Measurements from ENCODE around the gene LGSN. TPM values are rescaled to one million over a fixed set of nuclear protein-coding genes. Genes with fewer than 3 reads are reported as not detected.
"Not testable (repeated sequence)": the region's sequence is repeated elsewhere in the genome, so short reads cannot be mapped to it uniquely, and the experiment has no call there.

LGSN gene
- total and polyA plus RNA-seq, 2 of the 13 experiments (the other 11 are each of a cell fraction or from before 2014, with no cell fraction given), result 0.13 to 0.63 TPM

- ChIA-PET POLR2A (no interaction called here), CTCF (ENCODE audit: low intra/inter-chr PET ratio, low total read pairs) (no interaction called here)
- 0 out of 5 replicates have a peak, but pooled peaks cover 0 to 1% of the 10 kb centered on the region in 2 experiments for H3K27me3 ChIP-seq (ENCODE audit: control insufficient read depth in 1 of 2, insufficient read depth in 2 of 2, low read length in 2 of 2)
- H4K20me1 ChIP-seq (ENCODE audit: insufficient read depth, low read length), result no peaks in the 10 kb centered on the region
- H3K4me1 ChIP-seq (ENCODE audit: insufficient read depth, low read length), result no peaks in the 10 kb centered on the region
- in situ Hi-C loops (cut with HindIII; ENCODE audit: extremely low pct_ligation_motif_present, low pct_unique_long_range_greater_than_20kb) (no loop called here), intact Hi-C loops (cut with micrococcal nuclease; ENCODE audit: unreplicated experiment) (no loop called here)
- ATAC-seq, result no peak
- H2AFZ ChIP-seq (ENCODE audit: low read length), result no peak overlapping the region
- no peak overlapping the region for H3K4me2 ChIP-seq (ENCODE audit: low read depth, low read length)
- H3K79me2 ChIP-seq (ENCODE audit: insufficient read depth, low read length), result no peaks in the 10 kb centered on the region
- H3K27ac ChIP-seq (ENCODE audit: extremely low read length, insufficient read depth, low read length), result no peak overlapping the region
- WGBS (ENCODE audit: low lambda C conversion rate), result 6% methylated on average over 3 of the region's 3 CpGs
- no peaks in the 10 kb centered on the region for H3K9me3 ChIP-seq (ENCODE audit: low read length)
- DNase-seq (ENCODE audit: low spot score), result no peak
- H3K36me3 ChIP-seq (replicated peaks in 1 of 2; ENCODE audit: control insufficient read depth in 1 of 2, insufficient read depth in 2 of 2, low read length in 2 of 2), result no peaks in the 10 kb centered on the region
- no peak for FAIRE-seq
- BruUV-seq (replicated peaks), result no TSS peak
- no peak overlapping the region for H3K9ac ChIP-seq (ENCODE audit: insufficient read depth, low read depth, low read length)
- TF ChIP-seq ZNF160 (CRISPR knock-in tag; IDR thresholded peaks at IDR 0.05), result no peak
- no peak for TF ChIP-seq HNRNPL (IDR thresholded peaks at IDR 0.05; ENCODE audit: low read depth, low read length)
- TF ChIP-seq GPN1 (CRISPR knock-in tag; IDR thresholded peaks at IDR 0.05; ENCODE audit: borderline replicate concordance), result no peak
- TF ChIP-seq, protein P1, sequence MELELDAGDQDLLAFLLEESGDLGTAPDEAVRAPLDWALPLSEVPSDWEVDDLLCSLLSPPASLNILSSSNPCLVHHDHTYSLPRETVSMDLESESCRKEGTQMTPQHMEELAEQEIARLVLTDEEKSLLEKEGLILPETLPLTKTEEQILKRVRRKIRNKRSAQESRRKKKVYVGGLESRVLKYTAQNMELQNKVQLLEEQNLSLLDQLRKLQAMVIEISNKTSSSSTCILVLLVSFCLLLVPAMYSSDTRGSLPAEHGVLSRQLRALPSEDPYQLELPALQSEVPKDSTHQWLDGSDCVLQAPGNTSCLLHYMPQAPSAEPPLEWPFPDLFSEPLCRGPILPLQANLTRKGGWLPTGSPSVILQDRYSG (CRISPR knock-in tag; IDR thresholded peaks at IDR 0.05), result no peak
- TF ChIP-seq, protein P2, sequence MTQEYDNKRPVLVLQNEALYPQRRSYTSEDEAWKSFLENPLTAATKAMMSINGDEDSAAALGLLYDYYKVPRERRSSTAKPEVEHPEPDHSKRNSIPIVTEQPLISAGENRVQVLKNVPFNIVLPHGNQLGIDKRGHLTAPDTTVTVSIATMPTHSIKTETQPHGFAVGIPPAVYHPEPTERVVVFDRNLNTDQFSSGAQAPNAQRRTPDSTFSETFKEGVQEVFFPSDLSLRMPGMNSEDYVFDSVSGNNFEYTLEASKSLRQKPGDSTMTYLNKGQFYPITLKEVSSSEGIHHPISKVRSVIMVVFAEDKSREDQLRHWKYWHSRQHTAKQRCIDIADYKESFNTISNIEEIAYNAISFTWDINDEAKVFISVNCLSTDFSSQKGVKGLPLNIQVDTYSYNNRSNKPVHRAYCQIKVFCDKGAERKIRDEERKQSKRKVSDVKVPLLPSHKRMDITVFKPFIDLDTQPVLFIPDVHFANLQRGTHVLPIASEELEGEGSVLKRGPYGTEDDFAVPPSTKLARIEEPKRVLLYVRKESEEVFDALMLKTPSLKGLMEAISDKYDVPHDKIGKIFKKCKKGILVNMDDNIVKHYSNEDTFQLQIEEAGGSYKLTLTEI (CRISPR knock-in tag; conservative IDR thresholded peaks at IDR 0.05), result no peak
- H3K4me3 ChIP-seq (replicated peaks in 1 of 3; ENCODE audit: insufficient read depth in 1 of 3, low read depth in 2 of 3, low read length in 3 of 3), result no peak overlapping the region
These were observed 83.4 kb downstream of the LGSN start for GRCh38 chr6:63236398-63236817.

GRCh38 chr6:63230511-63230910 lies 89.3 kb downstream of the LGSN start:
- intact Hi-C loops (cut with micrococcal nuclease; ENCODE audit: unreplicated experiment); H3K4me2 ChIP-seq (ENCODE audit: low read depth, low read length); H4K20me1 ChIP-seq (ENCODE audit: insufficient read depth, low read length); DNase-seq (ENCODE audit: low spot score); BruUV-seq (replicated peaks); ATAC-seq; H3K4me1 ChIP-seq (ENCODE audit: insufficient read depth, low read length); H3K27ac ChIP-seq (ENCODE audit: extremely low read length, insufficient read depth, low read length); H2AFZ ChIP-seq (ENCODE audit: low read length); H3K9ac ChIP-seq (ENCODE audit: insufficient read depth, low read depth, low read length); H3K79me2 ChIP-seq (ENCODE audit: insufficient read depth, low read length); H3K27me3 ChIP-seq (ENCODE audit: control insufficient read depth in 1 of 2, insufficient read depth in 2 of 2, low read length in 2 of 2); POLR2A ChIA-PET; in situ Hi-C loops (cut with HindIII; ENCODE audit: extremely low pct_ligation_motif_present, low pct_unique_long_range_greater_than_20kb); H3K4me3 ChIP-seq (replicated peaks in 1 of 3; ENCODE audit: insufficient read depth in 1 of 3, low read depth in 2 of 3, low read length in 3 of 3); H3K36me3 ChIP-seq (replicated peaks in 1 of 2; ENCODE audit: control insufficient read depth in 1 of 2, insufficient read depth in 2 of 2, low read length in 2 of 2); H3K9me3 ChIP-seq (ENCODE audit: low read length); CTCF ChIA-PET (ENCODE audit: low intra/inter-chr PET ratio, low total read pairs); FAIRE-seq: not testable (repeated sequence)
- 17% methylated on average over 7 of the region's 12 CpGs for WGBS (ENCODE audit: low lambda C conversion rate)

GRCh38 chr6:63230027-63230426 lies 89.8 kb downstream of the LGSN start:
- WGBS (ENCODE audit: low lambda C conversion rate), result 26% methylated on average over 13 of the region's 13 CpGs
- DNase-seq (ENCODE audit: low spot score); H3K9ac ChIP-seq (ENCODE audit: insufficient read depth, low read depth, low read length); H2AFZ ChIP-seq (ENCODE audit: low read length); H3K4me1 ChIP-seq (ENCODE audit: insufficient read depth, low read length); intact Hi-C loops (cut with micrococcal nuclease; ENCODE audit: unreplicated experiment); CTCF ChIA-PET (ENCODE audit: low intra/inter-chr PET ratio, low total read pairs); H3K27me3 ChIP-seq (ENCODE audit: control insufficient read depth in 1 of 2, insufficient read depth in 2 of 2, low read length in 2 of 2); H3K4me3 ChIP-seq (replicated peaks in 1 of 3; ENCODE audit: insufficient read depth in 1 of 3, low read depth in 2 of 3, low read length in 3 of 3); H3K27ac ChIP-seq (ENCODE audit: extremely low read length, insufficient read depth, low read length); H3K4me2 ChIP-seq (ENCODE audit: low read depth, low read length); POLR2A ChIA-PET; ATAC-seq; H4K20me1 ChIP-seq (ENCODE audit: insufficient read depth, low read length); H3K79me2 ChIP-seq (ENCODE audit: insufficient read depth, low read length); FAIRE-seq; H3K9me3 ChIP-seq (ENCODE audit: low read length); BruUV-seq (replicated peaks); in situ Hi-C loops (cut with HindIII; ENCODE audit: extremely low pct_ligation_motif_present, low pct_unique_long_range_greater_than_20kb); H3K36me3 ChIP-seq (replicated peaks in 1 of 2; ENCODE audit: control insufficient read depth in 1 of 2, insufficient read depth in 2 of 2, low read length in 2 of 2): not testable (repeated sequence)

Measured in HepG2 (cell line).